Activated CD4-positive, alpha-beta T cell treated with anti-CD3 and anti-CD28 coated beads for 24 hours (primary cell): Measurements from ENCODE around the gene DPYD.
"Not testable (repeated sequence)": the region's sequence is repeated elsewhere in the genome, so short reads cannot be mapped to it uniquely, and the experiment has no call there.

Source experiments
- DNase-seq, 2 donors: peaks; one replicate each; pipeline ENCODE4 v3.0.0-alpha.2; 2020; ENCODE audit warnings: low read depth in 2 of 2

The DPYD gene

DNA sequence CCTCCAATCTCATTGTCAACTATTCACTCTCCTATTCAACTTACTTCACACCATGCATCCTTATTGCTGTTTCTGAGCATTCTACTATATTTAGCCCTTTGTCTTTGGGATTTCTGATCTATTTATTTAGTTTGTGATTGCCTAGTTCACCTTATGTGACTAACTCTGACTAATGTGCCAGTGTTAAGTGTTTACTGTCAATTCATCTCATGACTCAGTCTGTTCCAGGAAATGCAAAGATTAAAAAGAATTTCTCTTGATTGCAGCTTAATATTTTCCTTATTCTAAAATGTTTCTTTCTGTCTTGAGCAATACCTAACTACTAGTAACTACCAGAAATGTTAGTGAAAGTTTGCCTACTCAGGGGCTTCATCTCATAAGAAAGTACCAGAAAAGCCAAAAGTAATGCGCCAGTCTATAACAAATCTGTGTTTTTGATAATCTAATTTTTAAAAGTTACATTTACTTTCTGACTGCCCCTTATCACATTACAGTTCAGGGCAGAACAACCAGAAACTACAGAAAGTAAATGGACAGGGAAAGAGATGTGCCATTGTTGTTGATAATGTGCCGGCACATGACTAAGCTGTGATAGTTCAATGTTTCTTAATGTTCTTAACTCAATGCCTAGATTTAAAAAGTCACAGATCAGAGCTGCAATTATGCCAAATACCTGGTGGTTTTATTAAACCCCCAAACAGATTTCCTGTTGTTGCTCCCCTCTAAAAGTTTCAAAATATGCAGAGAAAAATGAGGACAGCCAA, 642.8 kb downstream of the DPYD start:
- DNase-seq = no peak

DNA sequence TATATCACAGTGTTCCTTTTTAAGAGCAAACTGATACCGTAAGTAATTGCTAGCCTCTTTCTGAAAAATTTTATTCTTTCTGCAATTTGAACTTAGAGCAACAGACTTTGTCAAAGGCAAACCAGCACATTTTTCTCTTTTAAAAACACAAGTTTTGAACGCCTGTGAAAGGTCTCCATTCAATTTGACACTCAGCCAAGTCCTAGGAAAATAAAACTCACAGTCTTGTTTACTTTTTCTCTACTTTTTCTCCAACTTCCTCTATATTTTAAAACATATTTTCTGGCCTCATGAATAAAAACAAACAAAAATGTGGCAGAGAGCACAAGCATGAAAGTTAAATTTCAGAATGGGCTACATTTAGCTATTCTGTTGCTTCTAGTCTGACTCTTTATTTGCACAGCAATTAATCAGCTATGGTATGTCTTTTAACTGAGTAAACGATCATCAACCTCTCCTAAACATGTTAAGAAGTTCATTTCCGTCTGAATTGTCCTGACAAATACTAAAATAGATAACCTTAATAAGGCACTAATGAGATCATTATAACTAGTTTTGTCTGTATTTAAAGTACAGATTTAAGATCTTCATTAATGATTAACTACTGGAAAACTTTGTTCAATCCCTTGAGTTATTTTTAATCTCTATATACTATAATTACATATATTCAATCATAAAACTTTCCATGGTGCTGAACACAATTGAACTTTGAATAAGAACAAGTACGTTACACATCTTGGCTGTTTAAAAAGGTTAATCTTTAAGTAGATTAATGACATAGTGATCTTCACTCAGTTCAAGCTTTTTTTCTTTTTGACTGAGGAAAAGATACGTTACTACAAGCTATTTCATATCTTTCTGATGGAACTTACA, 648.7 kb downstream of the DPYD start:
- no peak for DNase-seq

- no peak for DNase-seq
These were observed 650.1 kb downstream of the DPYD start for GRCh38 chr1:97270508-97271307.

DNA sequence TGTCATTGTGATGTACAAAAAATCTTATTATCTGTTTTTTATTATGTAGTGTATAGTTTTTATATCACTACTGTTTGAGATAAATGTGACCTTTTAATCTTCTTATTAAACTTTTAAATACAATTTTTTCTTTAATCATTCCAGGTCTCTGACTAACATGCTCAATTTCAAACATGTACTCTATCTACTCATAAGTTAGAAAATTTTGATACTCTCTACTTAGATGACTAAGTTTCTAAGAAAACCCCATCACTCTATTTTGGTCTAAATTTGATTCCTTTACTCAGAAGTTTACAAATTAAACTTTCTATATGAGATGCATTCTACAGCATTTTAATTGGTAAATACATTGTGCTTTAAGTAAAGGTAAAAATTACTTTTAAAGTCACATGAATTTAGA, 655.2 kb downstream of the DPYD start:
- no peak for DNase-seq

DNA sequence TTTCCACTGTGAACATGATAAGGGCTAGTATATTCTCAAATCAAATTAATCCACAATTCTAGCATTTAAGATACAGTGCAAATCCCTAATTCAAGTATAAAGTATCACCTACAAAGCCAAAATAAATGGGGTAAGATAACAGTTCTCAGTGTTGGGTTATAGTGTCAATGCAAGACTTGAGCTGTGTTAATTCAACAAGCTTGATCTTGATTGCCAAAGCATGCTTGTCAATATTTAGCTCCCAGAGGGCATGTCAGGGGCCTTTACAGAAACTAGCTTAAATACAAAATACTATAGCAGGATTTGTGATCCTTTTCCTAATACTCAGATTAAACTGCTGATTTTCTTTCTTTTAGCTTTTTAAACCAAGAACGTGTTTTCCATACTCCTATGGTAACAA, 658.0 kb downstream of the DPYD start:
- DNase-seq = no peak

GRCh38 chr1:97258597-97258996, 662.2 kb downstream of the DPYD start:
- DNase-seq = no peak

DNA sequence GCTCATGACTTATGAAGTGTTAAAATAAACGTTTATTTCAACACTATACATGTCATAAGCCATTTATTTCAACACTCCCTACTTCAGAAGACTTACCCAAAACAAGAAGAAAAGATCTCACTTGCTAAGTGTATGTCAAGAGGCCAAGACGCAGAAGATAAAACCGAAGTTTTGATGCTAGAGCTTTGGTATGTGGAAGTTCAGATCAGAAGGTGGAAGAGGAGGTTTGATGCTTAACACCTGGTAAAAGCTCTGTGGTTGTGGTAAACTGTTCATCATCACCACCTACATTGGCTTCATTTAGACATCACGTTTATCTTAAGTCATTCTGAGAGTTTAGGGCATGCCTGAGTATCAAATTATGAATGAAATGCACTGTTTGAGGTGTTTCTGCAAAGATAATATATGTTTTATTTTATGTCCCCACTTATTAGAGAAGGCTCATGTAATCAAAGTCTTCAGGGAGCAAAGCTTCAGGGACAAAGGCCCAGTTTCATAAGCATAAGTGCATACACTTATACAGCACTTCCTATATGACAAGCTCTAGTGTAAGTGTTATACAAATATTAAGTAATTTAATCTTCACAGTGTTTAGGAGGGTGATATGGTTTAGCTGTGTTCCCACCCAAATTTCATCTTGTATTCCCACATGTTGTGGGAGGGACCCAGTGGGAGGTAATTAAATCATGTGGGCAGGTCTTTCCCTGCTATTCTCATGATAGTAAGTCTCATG, 665.9 kb downstream of the DPYD start:
- no peak for DNase-seq

- DNase-seq = no peak
These were observed 667.9 kb downstream of the DPYD start for GRCh38 chr1:97252925-97253324.

DNA sequence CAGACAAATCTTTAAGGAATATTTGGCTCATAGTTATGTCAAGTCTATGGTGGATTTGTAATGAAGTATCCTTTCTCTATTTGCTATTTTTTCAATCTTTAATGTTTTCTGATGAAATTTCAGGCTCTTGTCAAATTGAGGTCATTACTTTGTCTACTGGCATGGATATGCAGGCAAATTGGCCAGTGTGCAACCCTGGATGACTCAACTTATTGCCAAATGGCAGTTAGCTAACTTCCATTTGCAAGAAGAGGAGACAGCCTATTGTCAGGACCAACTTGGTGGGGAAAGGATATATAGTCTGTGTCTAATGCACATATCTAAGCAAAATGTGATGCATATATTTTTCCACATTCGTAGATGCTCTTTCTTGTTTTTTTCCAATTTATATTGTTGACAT, 668.8 kb downstream of the DPYD start:
- DNase-seq = no peak

DNA sequence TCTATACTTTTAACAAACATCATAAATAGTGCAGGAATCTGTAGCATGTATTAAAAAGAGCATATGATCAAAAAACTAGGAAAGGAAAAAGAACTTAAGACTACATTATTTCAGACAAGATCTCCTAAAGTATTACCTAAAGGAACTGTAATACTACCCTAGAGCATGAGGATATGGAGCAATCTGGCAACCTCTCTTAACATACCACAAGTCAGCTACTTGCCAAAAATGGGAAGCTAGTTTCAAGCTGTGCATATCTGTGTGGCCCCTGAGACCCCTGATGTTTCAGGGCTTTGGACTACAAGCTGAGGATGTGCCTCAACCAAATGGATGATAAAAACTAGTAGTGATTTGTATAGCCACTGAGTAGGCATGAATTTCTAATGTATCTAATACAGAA, 673.6 kb downstream of the DPYD start:
- DNase-seq = no peak

DNA sequence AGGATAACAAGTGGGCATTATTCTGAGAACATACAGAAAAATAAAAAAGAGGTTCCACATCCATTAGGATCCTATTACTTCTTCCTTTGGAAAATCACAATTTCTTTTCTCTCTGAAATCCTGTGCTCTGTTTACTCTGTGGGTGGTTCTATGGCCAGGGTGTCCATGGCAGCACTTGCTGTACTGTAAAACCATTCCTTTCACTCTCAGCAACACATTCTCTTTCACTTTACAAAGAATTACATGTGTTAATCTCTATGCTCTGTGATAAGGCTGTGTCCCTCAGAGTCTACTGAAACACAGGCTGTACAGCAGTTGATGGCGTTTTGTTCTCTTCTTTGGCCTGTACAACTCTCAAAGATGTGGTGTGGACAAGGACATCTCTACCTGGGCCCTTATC, 675.2 kb downstream of the DPYD start:
- DNase-seq = no peak

DNA sequence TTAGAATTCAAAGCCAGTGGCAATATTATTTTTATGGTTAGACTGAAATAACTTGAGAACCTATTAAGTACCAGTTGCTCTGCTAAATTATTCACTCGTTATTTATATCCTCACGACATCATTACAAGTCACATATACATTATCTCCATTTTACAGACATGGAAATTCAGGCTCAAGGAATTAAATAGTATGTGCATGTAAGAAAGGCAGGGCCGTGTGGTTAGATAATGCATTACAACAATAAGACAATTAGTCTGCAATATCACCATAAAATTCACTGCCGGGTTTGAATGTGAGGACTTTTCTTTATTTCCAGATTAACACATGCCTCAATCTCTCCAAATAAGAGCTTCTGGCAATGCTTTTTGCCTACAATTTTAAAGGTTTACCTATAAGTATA, 675.8 kb downstream of the DPYD start:
- no peak for DNase-seq

DNA sequence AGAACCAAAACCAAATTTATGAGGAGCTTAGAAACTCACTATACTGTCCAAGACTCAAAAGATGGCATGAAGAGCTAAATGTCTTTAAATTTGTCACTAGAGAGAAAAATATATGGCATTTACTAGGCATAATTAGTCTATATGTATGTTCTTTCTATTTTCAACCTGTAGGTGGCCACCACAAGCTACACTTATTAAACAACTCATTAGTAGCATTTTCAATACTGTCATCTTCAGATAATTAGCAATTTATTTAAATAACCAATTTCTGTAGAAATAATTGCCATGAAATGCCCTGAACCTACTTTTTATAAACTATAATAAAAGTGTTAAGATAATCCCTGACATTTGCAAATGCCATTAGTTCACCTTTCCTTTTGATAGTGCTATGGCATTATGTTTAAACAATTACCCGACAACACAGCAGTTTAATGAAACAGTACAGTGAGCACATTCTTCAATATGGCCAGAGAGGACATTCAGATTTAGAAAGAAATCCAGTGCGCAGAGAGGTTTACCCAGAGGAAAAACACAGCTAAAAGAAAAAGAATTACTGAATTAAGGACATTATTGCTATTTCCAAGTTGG, 676.8 kb downstream of the DPYD start:
- no peak for DNase-seq

- DNase-seq = no peak
These were observed 682.0 kb downstream of the DPYD start for GRCh38 chr1:97238816-97239215.

DNA sequence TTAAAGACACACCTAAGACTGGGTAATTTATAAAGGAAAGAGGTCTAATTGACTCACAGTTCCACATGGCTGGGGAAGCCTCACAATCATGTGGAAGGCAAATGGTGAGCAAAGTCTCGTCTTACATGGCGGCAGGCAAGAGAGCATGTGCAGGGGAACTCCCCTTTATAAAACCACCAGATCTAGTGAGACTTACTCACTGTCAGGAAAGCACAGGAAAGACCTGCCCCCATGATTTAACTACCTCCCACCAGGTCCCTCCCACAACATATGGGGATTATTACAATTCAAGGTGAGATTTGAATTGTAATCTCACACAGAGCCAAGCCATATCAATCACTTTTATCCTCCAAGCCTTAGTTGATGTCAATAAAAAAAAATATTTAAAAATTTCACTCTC, 689.5 kb downstream of the DPYD start:
- DNase-seq = not testable (repeated sequence)

DNA sequence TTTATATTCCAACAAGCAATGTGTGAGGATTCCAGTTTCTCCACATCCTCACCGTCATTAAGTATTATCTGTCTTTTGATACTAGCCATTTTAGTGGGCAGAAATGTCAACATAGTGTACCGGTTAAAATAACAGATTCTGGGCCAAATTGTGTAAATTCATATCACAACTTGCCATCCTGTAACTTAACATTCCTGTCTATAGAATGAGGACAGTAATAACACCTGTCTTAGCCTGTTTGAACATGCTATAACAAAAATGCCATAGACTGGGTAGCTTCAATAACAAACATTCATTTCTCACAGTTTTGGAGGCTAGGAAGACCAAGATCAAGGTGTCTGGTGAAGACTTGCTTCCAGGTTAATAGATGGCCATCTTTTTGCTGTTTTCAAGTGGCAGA, 708.2 kb downstream of the DPYD start:
- DNase-seq = no peak

DNA sequence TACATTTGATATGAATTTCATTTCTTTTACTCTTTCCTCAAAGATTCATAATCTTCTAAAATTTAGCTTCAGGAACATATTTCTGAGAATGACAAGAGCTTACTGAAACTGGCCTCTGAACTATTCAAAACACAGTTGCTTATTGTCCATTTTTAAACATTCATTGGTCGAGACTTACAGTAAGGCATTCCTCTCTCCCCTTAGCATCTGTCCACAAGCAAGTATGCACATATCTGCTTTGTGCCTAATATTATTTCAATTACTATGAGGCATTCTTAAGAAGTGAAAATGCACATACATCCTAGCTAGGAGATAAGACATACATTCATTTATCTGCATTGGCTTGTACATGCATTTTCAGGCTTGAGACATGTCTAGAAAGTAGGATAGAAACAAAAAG, 710.5 kb downstream of the DPYD start:
- no peak for DNase-seq

DNA sequence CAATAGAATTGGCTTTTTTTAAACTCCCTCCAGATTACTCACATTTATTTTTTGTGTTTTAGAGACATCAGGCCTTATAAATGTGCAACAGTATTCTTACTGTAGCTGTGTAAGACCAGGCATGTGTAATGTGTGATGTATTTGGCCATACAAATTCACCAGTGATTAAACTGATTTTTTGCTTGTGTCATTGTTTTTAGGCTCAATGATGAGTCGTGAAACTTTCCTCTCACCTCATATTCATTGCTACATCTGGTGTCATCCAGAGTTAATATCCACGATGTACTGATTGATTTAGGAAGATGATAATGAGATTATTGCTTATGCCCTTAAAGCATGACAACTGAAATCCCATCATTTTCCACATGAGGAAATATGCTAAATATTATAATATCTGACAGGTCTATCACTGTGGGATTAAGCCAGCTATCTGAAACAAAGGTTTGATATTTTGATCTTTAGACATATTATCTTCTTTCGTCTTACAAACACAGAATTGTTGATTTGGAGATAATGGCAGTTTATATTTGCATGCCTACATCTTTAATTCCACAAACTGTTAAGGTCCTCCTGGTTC, 711.4 kb downstream of the DPYD start:
- DNase-seq = no peak

DNA sequence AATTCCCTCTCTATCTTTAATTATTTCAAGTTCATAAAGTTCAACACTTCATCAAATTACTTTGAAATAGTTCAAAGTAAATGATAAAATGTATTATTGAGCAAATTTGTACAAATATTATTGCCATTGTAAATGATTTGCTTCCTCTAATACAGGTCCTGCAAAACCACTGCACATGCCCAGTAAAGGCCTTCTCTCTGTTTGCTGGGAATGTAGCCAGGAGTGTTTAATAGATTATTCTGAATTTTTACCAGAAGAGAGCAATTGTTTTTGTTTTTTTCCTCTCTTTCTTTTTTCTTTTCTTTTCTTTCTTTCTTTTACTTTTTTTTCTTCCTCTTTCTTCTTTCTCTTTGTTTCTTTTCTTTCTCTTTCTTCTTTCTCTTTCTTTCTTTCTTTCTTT, 713.0 kb downstream of the DPYD start:
- no peak for DNase-seq

- no peak for DNase-seq
These were observed 716.4 kb downstream of the DPYD start for GRCh38 chr1:97204468-97204867.
